ENCODE measurements around the gene ZNF446.

GRCh38 chr19:58434217-58434616 lies 41.9 kb upstream of the ZNF446 start:
- TF ChIP-seq, protein P1, sequence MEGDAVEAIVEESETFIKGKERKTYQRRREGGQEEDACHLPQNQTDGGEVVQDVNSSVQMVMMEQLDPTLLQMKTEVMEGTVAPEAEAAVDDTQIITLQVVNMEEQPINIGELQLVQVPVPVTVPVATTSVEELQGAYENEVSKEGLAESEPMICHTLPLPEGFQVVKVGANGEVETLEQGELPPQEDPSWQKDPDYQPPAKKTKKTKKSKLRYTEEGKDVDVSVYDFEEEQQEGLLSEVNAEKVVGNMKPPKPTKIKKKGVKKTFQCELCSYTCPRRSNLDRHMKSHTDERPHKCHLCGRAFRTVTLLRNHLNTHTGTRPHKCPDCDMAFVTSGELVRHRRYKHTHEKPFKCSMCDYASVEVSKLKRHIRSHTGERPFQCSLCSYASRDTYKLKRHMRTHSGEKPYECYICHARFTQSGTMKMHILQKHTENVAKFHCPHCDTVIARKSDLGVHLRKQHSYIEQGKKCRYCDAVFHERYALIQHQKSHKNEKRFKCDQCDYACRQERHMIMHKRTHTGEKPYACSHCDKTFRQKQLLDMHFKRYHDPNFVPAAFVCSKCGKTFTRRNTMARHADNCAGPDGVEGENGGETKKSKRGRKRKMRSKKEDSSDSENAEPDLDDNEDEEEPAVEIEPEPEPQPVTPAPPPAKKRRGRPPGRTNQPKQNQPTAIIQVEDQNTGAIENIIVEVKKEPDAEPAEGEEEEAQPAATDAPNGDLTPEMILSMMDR (IDR thresholded peaks at IDR 0.05; ENCODE audit: low read depth, low read length) = no peak
- TF ChIP-seq EZH2phosphoT487 (IDR thresholded peaks at IDR 0.05; ENCODE audit: low read depth) = no peak
